Keratinocyte (primary cell): ENCODE results near the gene SUPT20HL1.

Source experiments
- CTCF ChIP-seq, 3 experiments: IDR thresholded peaks in 1 of 3; conservative IDR thresholded peaks in 1 of 3; optimal IDR thresholded peaks in 1 of 3; 2 replicates in 2 of 3; 3 replicates in 1 of 3; pipeline versions ENCODE3 to v1.5.1; 2011; ENCODE audit warnings: low read length in 3 of 3, mild to moderate bottlenecking in 3 of 3, moderate library complexity in 2 of 3, control low read depth in 1 of 3, inconsistent platforms in 1 of 3; ENCODE audit not compliant: insufficient read depth in 2 of 3; ENCODE audit errors: extremely low read depth in 1 of 3
- EZH2 ChIP-seq: IDR thresholded peaks from one replicate; pipeline ENCODE4 v1.6.1; 2012; ENCODE audit warnings: inconsistent platforms, mild to moderate bottlenecking, low read length, moderate library complexity

DNA sequence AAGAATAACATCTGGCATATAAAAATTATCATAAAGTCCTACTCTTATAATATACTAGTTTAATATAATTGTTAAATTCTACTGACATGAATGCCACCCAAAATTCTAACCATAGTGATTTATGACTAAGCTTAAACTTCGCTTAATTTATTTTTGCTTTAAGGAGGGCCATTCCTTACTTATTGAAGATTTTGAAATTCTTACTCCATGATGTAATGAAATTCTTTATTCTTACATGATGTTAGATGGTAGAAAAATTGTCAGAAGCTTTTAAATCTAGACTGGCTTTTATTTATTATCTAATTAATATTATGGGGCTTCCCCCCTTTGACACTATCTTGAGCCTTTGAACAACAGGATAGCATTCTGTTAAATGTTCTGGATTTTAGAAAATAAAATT is 27.1 kb upstream of the SUPT20HL1 start:
- no peak for TF ChIP-seq EZH2
- TF ChIP-seq CTCF (optimal IDR thresholded peaks at IDR 0.05 in 1 of 3, IDR thresholded peaks at IDR 0.05 in 1 of 3, conservative IDR thresholded peaks at IDR 0.05 in 1 of 3; ENCODE audit: extremely low read depth in 1 of 3, insufficient read depth in 2 of 3, low read length in 3 of 3): no peak
